Measurements from ENCODE around the gene OOSP4A.
"Not testable (repeated sequence)": the region's sequence is repeated elsewhere in the genome, so short reads cannot be mapped to it uniquely, and the experiment has no call there.

OOSP4A gene

DNA sequence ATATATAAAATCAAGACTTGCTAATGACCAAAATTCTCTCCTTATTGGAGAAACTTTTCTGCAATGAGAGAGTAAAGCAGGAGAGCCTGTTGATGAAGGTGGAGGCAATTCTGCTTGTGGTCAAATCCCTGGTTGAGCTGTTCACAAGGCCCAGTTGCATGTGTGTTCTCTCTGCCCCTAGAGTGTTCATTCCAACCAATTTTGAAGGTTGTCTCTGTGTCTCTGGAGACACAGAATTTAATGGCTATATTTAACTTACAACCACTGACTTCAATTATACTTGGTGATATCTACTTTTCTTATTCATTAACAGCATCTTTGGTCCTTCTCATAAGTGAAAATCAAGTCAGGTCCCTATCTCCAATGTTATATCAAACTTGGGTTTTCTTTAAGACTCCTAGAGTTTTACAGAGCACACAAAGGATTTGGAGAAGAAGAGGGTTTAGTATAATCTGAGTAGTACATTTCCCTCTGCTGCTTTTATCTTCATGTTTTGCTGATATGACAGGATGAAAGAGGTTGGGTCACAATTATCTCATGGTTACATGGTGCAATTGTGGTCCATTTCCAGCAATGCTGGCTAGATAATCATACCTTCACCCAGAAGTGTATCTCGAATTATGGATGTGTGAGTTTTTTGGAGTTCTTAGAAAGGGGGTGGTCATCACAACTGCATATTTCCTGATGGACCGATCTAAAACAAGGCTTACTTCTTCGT, 4.0 kb downstream of the OOSP4A start:
- in situ Hi-C loops (cut with HindIII; ENCODE audit: low sequenced_read_pairs): no loop called here
- no peak overlapping the region for H3K4me3 ChIP-seq (ENCODE audit: low read depth, low read length)
- no peak for DNase-seq (ENCODE audit: low read depth, low spot score)
- TF ChIP-seq, protein P1, sequence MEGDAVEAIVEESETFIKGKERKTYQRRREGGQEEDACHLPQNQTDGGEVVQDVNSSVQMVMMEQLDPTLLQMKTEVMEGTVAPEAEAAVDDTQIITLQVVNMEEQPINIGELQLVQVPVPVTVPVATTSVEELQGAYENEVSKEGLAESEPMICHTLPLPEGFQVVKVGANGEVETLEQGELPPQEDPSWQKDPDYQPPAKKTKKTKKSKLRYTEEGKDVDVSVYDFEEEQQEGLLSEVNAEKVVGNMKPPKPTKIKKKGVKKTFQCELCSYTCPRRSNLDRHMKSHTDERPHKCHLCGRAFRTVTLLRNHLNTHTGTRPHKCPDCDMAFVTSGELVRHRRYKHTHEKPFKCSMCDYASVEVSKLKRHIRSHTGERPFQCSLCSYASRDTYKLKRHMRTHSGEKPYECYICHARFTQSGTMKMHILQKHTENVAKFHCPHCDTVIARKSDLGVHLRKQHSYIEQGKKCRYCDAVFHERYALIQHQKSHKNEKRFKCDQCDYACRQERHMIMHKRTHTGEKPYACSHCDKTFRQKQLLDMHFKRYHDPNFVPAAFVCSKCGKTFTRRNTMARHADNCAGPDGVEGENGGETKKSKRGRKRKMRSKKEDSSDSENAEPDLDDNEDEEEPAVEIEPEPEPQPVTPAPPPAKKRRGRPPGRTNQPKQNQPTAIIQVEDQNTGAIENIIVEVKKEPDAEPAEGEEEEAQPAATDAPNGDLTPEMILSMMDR (IDR thresholded peaks at IDR 0.05; ENCODE audit: low read depth, low read length): no peak

DNA sequence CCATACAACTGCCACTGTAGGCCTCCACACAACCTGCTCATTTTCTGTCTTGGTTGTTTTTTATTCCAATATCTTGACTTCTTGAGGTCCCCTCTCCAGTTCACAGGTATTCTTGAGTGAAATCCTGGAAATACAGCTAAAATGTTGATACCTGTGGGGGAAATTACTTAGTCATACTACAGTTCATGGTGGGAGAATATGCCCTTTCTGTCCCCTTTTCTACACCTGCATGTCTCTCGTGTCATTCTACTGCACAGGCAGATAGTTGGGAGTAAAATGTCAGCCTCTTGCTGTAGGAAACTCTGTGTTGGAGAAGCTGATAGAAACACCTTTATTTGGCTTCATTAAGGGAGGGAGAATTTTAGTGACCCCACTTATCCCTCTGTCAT, 4.6 kb downstream of the OOSP4A start:
- DNase-seq (ENCODE audit: low read depth, low spot score): no peak
- in situ Hi-C loops (cut with HindIII; ENCODE audit: low sequenced_read_pairs): no loop called here
- TF ChIP-seq, protein P1 (IDR thresholded peaks at IDR 0.05; ENCODE audit: low read depth, low read length): no peak
- H3K4me3 ChIP-seq (ENCODE audit: low read depth, low read length): no peak overlapping the region

DNA sequence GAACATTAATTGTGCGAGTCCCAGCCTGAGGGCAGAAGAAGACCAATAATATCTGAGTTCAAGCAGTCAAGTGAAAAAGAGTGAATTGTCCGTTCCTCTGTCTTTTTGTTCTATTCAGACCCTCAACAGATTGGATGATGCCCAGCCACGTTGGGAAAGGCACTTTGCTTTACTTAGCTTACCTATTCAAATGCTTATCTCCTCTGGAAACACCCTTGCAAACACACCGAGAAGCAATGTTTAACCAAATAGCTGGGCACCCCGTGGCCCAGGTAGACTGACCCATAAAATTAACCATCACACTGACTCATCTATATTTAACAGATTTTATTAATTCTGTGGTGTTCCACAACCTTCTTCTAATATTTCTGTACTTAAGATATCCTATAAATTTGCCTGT, 9.3 kb downstream of the OOSP4A start:
- TF ChIP-seq, protein P1 (IDR thresholded peaks at IDR 0.05; ENCODE audit: low read depth, low read length): no peak
- H3K4me3 ChIP-seq (ENCODE audit: low read depth, low read length): no peak overlapping the region
- DNase-seq (ENCODE audit: low read depth, low spot score): no peak
- in situ Hi-C loops (cut with HindIII; ENCODE audit: low sequenced_read_pairs): no loop called here

DNA sequence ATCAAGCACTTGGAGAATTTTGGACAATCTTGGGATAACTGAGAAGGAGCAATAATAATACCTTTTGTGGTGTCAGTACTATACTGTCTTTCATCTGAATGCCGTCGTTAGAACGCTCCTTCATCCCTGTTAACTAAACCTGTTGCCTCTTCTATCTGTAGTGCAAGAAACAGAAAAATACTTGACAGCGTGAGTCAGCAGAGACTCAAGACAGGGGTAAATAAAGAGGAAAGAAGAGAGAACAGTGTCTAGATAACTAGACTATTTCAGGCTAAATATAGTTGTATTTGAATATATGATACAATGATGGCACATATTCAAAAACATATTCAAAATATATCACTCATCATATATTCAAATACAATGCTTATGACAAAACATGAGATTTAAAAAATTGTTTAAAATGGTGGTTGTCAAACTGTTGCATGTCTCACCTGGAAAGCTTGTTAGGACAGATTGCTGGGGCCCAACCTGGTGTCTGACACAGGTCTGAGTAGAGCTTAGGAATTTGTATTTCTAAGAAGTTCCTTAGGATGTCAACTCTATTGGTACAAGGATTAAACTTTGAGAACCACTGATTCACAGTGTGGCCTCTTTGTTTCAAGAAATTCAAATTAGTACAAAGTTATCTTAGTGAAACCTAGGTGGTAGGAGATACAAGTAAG, 17.4 kb downstream of the OOSP4A start:
- in situ Hi-C loops (cut with HindIII; ENCODE audit: low sequenced_read_pairs): no loop called here
- H3K4me3 ChIP-seq (ENCODE audit: low read depth, low read length): no peak overlapping the region
- DNase-seq (ENCODE audit: low read depth, low spot score): no peak
- TF ChIP-seq, protein P1 (IDR thresholded peaks at IDR 0.05; ENCODE audit: low read depth, low read length): no peak

DNA sequence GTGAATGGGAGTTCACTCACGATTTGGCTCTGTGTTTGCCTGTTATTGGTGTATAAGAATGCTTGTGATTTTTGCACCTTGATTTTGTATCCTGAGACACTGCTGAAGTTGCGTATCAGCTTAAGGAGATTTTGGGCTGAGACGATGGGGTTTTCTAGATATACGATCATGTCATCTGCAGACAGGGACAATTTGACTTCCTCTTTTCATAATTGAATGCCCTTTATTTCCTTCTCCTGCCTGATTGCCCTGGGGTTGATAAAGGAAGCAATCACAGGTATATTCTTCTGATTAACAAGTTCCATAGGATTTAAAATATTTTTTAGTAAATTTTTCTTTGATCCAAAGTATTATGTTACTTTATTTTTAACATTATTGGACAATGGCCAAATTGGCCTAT, 18.2 kb downstream of the OOSP4A start:
- DNase-seq (ENCODE audit: low read depth, low spot score); H3K4me3 ChIP-seq (ENCODE audit: low read depth, low read length); in situ Hi-C loops (cut with HindIII; ENCODE audit: low sequenced_read_pairs): not testable (repeated sequence)

DNA sequence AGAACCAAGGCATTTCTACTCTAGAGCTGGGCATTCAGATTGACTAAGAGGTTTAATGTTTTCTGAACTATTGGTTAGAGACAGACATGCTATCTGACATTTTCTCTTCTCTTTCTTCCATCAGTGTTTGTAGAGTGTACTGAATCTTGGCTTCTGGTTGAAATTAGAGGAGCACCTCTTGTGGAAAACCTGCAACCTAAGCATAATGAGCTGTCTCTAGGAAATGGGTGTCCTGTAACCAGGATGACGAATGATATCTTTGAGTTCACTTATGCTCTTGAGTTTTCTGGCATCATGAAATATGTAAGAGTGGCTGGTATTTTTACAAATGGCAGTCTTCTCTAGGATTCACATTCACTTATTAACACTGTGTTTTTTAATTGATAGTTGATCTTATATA, 19.4 kb downstream of the OOSP4A start:
- TF ChIP-seq, protein P1 (IDR thresholded peaks at IDR 0.05; ENCODE audit: low read depth, low read length): no peak
- no peak for DNase-seq (ENCODE audit: low read depth, low spot score)
- in situ Hi-C loops (cut with HindIII; ENCODE audit: low sequenced_read_pairs): no loop called here
- H3K4me3 ChIP-seq (ENCODE audit: low read depth, low read length): no peak overlapping the region

DNA sequence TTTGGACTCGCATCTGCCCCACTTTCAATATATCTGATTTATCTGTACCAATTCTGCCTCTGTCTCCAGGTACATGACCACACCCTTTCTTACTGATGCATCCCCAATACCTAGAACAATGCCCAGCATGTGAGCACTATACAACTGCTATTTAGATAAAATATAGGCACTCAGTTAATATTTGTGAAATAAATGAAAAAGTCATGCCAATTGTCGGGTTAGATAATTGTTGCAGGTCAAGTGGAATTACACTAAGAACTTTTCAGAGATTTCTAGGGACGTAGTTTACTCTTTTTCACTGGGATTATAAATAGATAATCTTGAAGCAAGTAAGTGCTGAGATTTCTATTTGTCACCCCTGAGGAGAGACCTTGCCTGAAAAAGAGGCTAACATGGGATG, 20.5 kb downstream of the OOSP4A start:
- TF ChIP-seq, protein P1 (IDR thresholded peaks at IDR 0.05; ENCODE audit: low read depth, low read length): no peak
- no peak for DNase-seq (ENCODE audit: low read depth, low spot score)
- H3K4me3 ChIP-seq (ENCODE audit: low read depth, low read length): no peak overlapping the region
- in situ Hi-C loops (cut with HindIII; ENCODE audit: low sequenced_read_pairs): no loop called here

Measured in astrocyte of the spinal cord (primary cell).